ENCODE data around the gene TSPAN2. TPM values are rescaled to one million over a fixed set of nuclear protein-coding genes. Genes with fewer than 3 reads are reported as not detected.

Gene TSPAN2
- total and polyA plus RNA-seq, 2 of the 4 experiments (the other 2 are of a cell fraction): 0.18 to 0.60 TPM

DNA sequence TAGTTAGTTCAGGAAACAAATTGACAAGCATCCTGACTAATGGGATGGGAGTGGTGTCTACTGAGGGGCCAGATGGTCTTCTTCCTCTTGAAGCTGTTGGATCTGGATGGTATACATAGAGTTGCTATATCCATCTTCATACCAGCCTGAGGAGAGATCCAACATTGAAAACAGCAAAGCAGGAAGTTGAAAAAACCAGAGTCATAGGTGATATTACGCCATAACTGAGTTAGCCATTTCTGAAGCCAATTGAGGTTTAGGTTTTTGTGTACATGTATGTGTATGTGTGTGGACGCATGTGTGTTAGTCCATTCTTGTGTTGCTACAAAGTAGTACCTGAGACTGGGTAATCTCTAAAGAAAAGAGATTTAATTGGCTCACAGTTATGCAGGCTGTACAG is 2.3 kb upstream of the TSPAN2 start:
- Histone ChIP-seq H3K4ac (ENCODE audit: low read depth, low read length) (no peak overlapping the region), H4K8ac (ENCODE audit: low read depth in 2 of 2, low read length in 2 of 2) (no peak overlapping the region), H3K4me2 (ENCODE audit: low read depth, low read length) (no peak overlapping the region), H3K79me1 (ENCODE audit: low read depth in 1 of 2, low read length in 2 of 2) (no peaks in the 10 kb centered on the region), H3K9me1 (ENCODE audit: insufficient read depth, low read length) (no peaks in the 10 kb centered on the region), H3K56ac (ENCODE audit: extremely low read depth, insufficient read depth, low read length) (no peak overlapping the region), H4K91ac (ENCODE audit: insufficient read depth, low read depth, low read length) (no peak overlapping the region), H2AFZ (replicated peaks; ENCODE audit: low read length, poor library complexity) (no peak overlapping the region), H3K27me3 (ENCODE audit: control insufficient read depth, insufficient read depth, low read length) (no peaks in the 10 kb centered on the region; the same call in none of the 2 replicates), H3K4me1 (ENCODE audit: control insufficient read depth, insufficient read depth, low read length) (peaks cover 2% of the 10 kb centered on the region), H3K14ac (replicated peaks; ENCODE audit: low read depth, low read length) (no peak overlapping the region), H2BK5ac (ENCODE audit: low read depth, low read length, poor library complexity, severe bottlenecking) (no peak overlapping the region), H4K5ac (ENCODE audit: low read depth, low read length) (no peak overlapping the region), H3K9me3 (ENCODE audit: control insufficient read depth, insufficient read depth, low read length) (no peaks in the 10 kb centered on the region), H3K4me3 (ENCODE audit: insufficient read depth, low read depth, low read length) (no peak overlapping the region), H2BK120ac (ENCODE audit: low read depth, low read length) (no peak overlapping the region), H3K36me3 (ENCODE audit: control insufficient read depth, insufficient read depth, low read length) (no peaks in the 10 kb centered on the region), H2AK9ac (replicated peaks; ENCODE audit: low read depth, low read length, poor library complexity) (no peak overlapping the region), H3K23ac (ENCODE audit: low read depth, low read length) (no peak overlapping the region), H3K18ac (ENCODE audit: low read depth, low read length) (no peak overlapping the region), H4K20me1 (ENCODE audit: insufficient read depth, low read length) (no peaks in the 10 kb centered on the region), H2BK20ac (ENCODE audit: low read depth, low read length) (no peak overlapping the region), H2BK15ac (ENCODE audit: low read depth, low read length) (no peak overlapping the region), H2AK5ac (ENCODE audit: low read depth, low read length) (no peak overlapping the region), H3K9ac (ENCODE audit: low read depth, low read length) (no peak overlapping the region), H3K27ac (ENCODE audit: insufficient read depth, low read length) (no peak overlapping the region)
- no TSS peak for BruUV-seq (replicated peaks)
- ChIA-PET CTCF (no interaction called here), POLR2A (ENCODE audit: unreplicated experiment) (no interaction called here)
- in situ Hi-C loops (cut with MboI; ENCODE audit: low sequenced_read_pairs): no loop called here
- ATAC-seq (ENCODE audit: low read depth): no peak
- WGBS, 2 experiments (ENCODE audit: extremely low coverage in 2 of 2, insufficient read length in 1 of 2): 92% methylated on average over 2 of the region's 2 CpGs; no CpG with 5 or more reads in 1 of the 2 experiments
- DNase-seq: no peak
- dilution Hi-C loops (cut with HindIII; ENCODE audit: low sequenced_read_pairs, unreplicated experiment): no loop called here
- TF ChIP-seq CEBPB (IDR thresholded peaks at IDR 0.05; ENCODE audit: low read depth, low read length): peak; percentile 54; the same call in 1 of the 2 replicates
- TF ChIP-seq ELK1 (IDR thresholded peaks at IDR 0.05; ENCODE audit: borderline replicate concordance, low read depth, low read length): no peak
- intact Hi-C loops (cut with micrococcal nuclease): loop anchor here (5.0 kb wide), 1 partner anchor 34 kb away; no protein-coding TSS in a partner anchor

Data from IMR-90 (cell line).